HAP-1 (cell line): ENCODE data around the gene USP32.

Experiments used
- DNase-seq, 2 experiments: peaks; one replicate each; pipeline ENCODE4 v3.0.0-alpha.2; 2016 to 2020; ENCODE audit warnings: low spot score in 2 of 2
- H3K27me3 ChIP-seq: fragments of 250-450 bp; sonication (Bioruptor Pico); 2 replicates; pipeline ENCODE4 v1.5.1; 2020; ENCODE audit warnings: low read depth, mild to moderate bottlenecking, moderate library complexity
- H3K36me3 ChIP-seq: fragments of 250-450 bp; sonication (Bioruptor Pico); replicated peaks from 2 replicates; pipeline ENCODE4 v1.5.1; 2020; ENCODE audit warnings: mild to moderate bottlenecking
- H3K4me1 ChIP-seq: fragments of 250-450 bp; sonication (Bioruptor Pico); 2 replicates; pipeline ENCODE4 v1.5.1; 2020; ENCODE audit warnings: mild to moderate bottlenecking
- H3K4me3 ChIP-seq: fragments of 250-450 bp; sonication (Bioruptor Pico); 2 replicates; pipeline ENCODE4 v1.5.1; 2020; ENCODE audit warnings: mild to moderate bottlenecking, moderate library complexity
- H3K9me3 ChIP-seq: fragments of 250-450 bp; sonication (Bioruptor Pico); 2 replicates; pipeline ENCODE4 v1.5.1; 2020; ENCODE audit warnings: mild to moderate bottlenecking, moderate library complexity
- in situ Hi-C: fragments of 300-500 bp; cut with MboI; formaldehyde crosslinking; loops from 3 replicates; pipeline ENCODE4 v1.14.3; 2020; ENCODE audit warnings: low sequenced_read_pairs, inconsistent platforms, mixed read lengths

The USP32 gene

DNA sequence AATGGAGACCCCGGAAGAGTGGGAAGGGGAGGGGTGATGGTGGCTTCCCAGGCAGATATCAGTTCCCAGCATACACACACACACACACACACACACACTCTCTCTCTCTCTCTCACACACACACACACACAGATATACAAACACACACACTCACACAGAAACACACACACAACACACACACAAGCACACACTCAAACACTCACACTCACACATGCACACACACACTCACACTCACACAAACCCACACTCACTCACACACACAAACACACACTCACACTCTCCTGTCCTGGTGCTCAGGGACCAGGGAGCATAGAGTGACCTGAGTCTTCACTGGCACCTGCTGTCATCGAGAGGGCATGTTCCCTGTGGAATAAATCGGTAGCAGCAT lies 236.5 kb downstream of the USP32 start:
- in situ Hi-C loops, result no loop called here
- Histone ChIP-seq H3K36me3 (no peaks in the 10 kb centered on the region), H3K9me3 (no peaks in the 10 kb centered on the region), H3K27me3 (peaks cover 13% of the 10 kb centered on the region), H3K4me1 (no peaks in the 10 kb centered on the region), H3K4me3 (no peak overlapping the region)
- DNase-seq, result no peak

DNA sequence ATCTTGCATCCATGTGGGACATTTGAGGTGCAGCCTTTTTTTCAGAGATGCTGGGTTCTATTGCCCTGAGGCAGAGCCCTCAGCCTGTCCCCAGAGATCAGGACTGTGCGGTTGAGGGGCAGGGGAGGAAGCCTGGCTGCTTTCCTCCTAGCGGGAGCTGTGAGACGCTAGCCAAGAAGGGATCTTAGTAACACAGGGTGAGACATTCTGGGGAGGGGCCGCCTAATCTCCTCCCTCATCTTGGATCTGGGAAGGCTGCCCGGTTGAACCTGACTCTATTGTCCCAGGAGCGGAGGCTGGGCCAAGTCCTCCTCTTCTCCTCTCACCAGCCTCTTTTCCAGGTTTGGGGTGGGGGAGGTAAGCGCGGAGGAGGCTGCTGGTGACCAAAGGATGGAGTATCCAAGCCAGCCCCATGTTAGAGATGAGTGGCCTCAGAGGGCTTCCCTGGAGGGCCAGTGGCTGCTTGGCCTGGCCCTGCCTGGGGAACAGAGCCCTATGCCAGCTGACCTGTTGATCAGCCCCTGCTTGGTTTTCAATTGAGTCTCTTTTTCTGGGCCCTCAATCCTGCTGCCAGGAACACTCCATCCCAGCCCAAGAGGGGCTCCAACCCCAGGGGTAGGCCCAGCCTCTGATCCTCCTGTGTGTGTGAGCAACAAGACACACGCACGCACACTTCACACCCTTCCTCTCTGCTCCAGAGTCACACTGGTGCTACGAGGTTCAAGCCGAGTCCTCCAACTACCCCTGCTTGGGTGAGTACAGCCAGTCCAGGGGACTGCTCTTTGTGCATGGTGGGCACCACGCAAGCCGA lies 237.1 kb downstream of the USP32 start:
- Histone ChIP-seq H3K27me3 (peaks cover 19% of the 10 kb centered on the region), H3K4me3 (no peak overlapping the region), H3K9me3 (no peaks in the 10 kb centered on the region), H3K36me3 (no peaks in the 10 kb centered on the region), H3K4me1 (no peaks in the 10 kb centered on the region)
- peak in 1 of 2 experiments; percentile 43 for DNase-seq
- in situ Hi-C loops, result no loop called here

DNA sequence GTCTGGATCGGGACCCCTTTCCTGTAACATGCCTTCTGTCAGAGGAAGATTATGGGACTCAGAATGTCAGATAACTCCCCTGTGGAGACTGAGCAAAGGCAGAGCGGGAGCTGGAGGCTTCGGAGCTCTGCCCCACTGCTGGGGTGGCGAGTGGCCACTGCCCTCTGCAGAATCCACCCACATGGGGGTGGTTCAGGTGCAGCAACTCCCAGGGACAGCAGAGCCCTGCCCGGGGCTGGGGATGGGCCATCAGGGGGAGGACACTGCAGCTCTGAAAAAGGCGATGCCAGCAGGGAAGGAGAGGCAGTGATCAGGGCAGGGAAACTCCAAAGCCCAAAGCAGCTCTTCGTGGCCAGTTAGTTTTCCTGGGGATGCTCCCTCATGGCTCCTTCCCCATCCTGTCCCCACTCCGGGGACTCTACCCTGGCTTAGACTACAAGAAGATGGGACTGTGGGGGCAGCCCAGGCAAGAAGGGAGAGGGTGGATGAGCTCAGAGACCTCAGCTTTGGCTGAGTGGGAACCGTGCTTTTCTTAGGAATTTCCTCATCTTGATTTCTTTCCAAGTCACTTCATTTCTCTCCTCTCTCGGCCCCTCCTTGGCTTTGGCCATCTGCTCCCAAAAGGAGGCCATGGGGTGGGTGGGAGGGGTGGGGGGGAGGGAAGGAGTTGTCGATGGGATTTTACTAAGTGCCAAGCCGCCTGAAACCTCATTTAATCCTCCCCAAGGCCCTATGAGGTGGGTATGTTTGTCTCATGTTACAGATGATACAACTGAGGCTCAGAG lies 238.1 kb downstream of the USP32 start:
- no peaks in the 10 kb centered on the region for H3K4me1 ChIP-seq
- in situ Hi-C loops, result no loop called here
- no peaks in the 10 kb centered on the region for H3K9me3 ChIP-seq
- no peaks in the 10 kb centered on the region for H3K36me3 ChIP-seq
- no peak overlapping the region for H3K4me3 ChIP-seq
- peaks cover 27% of the 10 kb centered on the region for H3K27me3 ChIP-seq
- DNase-seq, result no peak

DNA sequence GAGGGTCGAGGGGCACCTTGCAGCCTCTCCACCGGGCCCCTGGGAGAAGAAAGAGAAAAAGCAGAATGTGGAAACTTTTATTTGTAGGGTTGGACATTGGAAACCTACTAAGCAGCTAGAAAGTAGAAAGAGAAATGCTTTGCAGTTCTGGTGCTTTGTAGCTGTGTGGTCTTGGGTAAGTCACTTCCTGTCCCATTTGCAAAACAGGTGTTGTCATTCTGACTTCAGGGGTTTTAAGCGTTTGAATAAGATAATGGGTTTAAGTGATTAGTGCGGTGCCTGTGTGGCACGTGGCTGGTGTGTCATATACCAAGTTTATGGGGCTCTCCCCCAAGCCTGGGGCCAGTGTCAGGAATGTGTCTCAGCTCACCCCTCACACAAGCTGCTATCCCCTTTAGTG lies 240.6 kb downstream of the USP32 start:
- in situ Hi-C loops, result no loop called here
- Histone ChIP-seq H3K4me1 (no peaks in the 10 kb centered on the region), H3K27me3 (peaks cover 27% of the 10 kb centered on the region), H3K9me3 (no peaks in the 10 kb centered on the region), H3K36me3 (no peaks in the 10 kb centered on the region), H3K4me3 (no peak overlapping the region)
- no peak for DNase-seq

DNA sequence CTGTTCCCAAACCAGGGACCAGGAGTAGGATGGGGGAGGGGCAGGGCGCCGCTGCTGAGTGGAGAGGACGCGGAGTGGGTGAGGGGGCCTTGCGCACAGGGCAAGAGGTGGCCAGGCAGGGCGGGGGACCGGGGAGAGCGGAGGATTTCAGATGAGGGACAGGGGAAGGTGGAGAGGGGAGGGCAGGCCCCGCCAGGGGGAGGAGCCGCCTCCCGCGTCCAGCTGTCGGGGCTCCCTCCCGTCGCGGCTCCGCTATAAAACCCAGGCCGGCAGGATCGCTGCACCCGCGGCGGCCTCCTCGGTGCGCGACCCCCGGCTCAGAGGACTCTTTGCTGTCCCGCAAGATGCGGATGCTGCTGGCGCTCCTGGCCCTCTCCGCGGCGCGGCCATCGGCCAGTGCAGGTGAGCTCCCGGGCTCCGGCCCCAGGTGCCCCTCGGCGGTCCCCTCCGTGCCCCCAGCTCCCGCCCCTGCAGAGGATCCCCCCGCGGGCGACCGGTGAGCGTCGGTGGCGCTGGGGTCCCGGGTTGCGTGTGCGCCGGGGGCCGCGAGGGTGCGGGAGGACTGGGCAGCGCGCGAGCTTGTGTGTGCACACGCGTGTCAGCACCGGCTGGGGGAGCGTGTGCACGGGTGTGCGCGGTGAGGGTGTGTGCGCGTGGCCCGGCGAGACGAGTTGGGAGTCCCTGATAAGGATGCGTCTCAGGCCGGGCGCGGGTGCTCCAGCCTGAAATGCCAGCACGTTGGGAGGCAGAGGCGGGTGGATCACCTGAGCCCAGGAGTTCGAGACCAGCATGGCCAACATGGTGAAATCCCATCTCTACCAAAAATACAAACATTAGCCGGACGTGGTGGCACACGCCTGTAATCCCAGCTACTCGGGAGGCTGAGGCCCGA lies 242.0 kb downstream of the USP32 start, which contains the start of gene CA4:
CA4 (plus strand) TSS at position 283 of the 892 bp plus-strand sequence; CDS start at position 345, 62 bp downstream.
- H3K27me3 ChIP-seq, result peaks cover 27% of the 10 kb centered on the region
- H3K9me3 ChIP-seq, result no peaks in the 10 kb centered on the region
- DNase-seq, result peak in 1 of 2 experiments; percentile 27
- H3K36me3 ChIP-seq, result no peaks in the 10 kb centered on the region
- H3K4me1 ChIP-seq, result peaks cover 8% of the 10 kb centered on the region; the same call in 1 of the 2 replicates
- no peak within 1 kb of the TSS for H3K4me3 ChIP-seq
- in situ Hi-C loops, result loop anchor here (25.0 kb wide), 2 partner anchors 262 to 487 kb away; partner anchors contain the start of gene CHCT1

DNA sequence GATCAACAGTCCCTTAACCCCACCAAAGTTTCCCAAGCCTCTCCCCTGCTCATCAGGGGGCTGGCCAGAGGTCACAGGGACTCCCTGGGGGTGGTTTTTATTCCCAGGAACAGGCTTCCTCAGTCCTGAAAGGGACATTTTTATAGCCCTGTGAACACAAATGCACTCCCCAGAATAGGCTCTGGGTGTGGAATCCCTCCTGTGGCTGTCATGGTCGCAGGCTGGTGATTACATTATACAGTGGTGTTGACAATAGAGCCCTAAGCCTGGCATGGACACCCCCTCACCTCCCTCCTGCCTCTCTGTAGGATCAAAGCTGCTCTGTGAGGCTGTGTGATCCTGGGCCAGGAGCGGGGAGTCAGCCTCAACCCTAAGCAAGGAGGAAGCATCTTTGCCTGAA lies 243.6 kb downstream of the USP32 start:
- Histone ChIP-seq H3K27me3 (peaks cover 25% of the 10 kb centered on the region), H3K4me1 (peaks cover 8% of the 10 kb centered on the region), H3K4me3 (no peak overlapping the region), H3K9me3 (no peaks in the 10 kb centered on the region), H3K36me3 (no peaks in the 10 kb centered on the region)
- no peak for DNase-seq
- in situ Hi-C loops, result loop anchor here (25.0 kb wide), 2 partner anchors 264 to 489 kb away; partner anchors contain the start of gene CHCT1

DNA sequence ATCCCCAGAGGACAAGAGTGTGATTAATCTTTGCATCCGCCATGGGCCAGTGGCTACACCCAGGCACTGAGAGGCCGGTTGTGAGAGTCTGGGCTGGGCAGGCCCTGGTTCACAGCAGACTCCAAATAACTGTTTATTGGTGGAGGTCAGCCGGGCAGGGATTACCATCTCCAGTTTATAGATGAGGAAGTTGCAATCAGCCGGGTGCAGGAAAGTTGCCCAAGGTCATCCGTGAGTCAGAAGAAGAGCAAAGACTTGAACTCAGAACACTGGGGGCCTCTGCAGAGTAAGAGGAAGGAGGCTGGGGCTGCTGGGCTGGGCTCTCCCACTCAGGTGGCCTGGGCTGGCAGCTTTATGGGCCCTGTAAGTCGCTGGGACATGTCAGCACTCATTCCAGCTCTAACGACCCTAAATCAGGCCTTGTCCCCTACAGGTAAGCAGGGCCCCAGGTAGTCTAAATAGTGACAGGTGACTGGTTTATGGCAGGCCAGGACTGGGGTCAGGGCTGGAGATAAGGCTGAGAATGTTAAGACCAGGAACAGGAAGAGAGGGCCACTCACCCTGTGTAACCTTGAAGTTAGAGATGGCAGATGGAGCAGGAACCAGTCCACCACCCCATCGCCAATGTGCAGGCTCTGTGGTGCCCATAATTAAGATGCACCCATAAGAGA lies 244.2 kb downstream of the USP32 start:
- Histone ChIP-seq H3K4me3 (no peak overlapping the region), H3K4me1 (peaks cover 13% of the 10 kb centered on the region), H3K27me3 (peaks cover 25% of the 10 kb centered on the region), H3K36me3 (no peaks in the 10 kb centered on the region), H3K9me3 (no peaks in the 10 kb centered on the region)
- DNase-seq, result no peak
- in situ Hi-C loops, result loop anchor here (25.0 kb wide), 2 partner anchors 265 to 490 kb away; partner anchors contain the start of gene CHCT1

DNA sequence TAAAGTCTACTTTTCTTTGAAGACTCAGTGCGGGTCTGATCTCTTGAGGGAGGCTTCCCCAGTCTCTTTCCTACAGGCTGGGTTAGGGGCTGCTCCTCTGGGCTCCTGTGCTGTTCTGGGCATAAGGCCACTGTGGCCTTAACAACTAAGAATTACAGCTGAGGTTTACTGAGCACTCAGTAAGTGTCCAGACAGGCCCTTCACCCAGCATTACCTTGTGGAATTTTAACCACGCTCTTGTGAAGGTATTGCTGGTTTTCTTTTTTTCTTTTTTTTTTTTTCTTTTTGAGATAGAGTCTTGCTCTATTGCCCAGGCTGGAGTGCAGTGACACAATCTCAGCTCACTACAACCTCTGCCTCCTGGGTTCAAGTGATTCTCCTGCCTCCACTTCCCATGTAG lies 245.7 kb downstream of the USP32 start:
- H3K36me3 ChIP-seq, result no peaks in the 10 kb centered on the region
- no peak for DNase-seq
- in situ Hi-C loops, result loop anchor here (25.0 kb wide), 2 partner anchors 266 to 491 kb away; partner anchors contain the start of gene CHCT1
- peaks cover 19% of the 10 kb centered on the region for H3K27me3 ChIP-seq
- H3K4me3 ChIP-seq, result no peak overlapping the region
- no peaks in the 10 kb centered on the region for H3K9me3 ChIP-seq
- H3K4me1 ChIP-seq, result peaks cover 19% of the 10 kb centered on the region

DNA sequence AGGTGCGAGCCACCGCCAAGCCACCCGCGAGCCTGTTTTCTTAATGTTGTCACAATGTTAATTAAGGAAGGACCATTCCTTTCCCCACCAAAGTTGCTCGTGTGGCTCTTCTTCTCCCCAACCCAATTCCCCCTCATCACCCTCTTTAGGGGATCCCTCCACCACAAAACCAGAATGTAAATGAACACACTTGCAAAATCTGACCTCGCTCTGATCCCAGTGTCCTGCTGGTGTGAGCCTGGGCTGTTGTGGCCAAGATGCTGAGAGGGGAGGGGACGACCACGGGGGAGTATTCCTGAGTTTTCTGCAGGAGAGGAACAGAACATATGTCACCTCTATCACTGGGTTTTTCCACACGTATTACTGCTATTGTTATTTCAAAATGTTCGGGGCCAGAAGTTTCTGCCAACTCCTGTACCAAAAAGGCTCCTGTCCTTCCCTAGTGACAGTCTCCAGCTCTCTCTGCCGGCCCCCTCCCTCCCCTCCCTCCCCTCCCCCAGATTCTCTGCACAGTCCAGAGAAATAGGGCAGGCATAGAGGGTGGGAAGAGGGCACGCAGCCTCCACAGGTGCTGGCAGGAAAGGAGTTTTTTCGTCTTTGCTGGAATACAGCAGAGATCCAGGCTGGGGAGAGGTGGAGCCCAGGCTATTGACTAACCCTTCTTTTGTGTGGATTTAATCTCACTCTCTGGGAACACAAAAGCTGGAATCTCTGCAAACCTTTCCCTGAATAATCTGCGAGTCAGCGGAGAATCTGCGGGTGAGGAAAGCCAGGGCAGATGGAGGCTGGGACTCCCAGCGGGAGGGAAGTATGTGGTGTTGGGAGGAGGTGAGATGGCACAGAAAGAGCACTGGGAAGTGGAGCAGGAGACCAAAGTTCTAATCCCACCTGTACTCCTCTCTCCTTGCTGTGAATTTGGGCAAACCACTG lies 246.7 kb downstream of the USP32 start:
- peaks cover 12% of the 10 kb centered on the region for H3K27me3 ChIP-seq
- in situ Hi-C loops, result loop anchor here (25.0 kb wide), 2 partner anchors 267 to 492 kb away; partner anchors contain the start of gene CHCT1
- H3K36me3 ChIP-seq, result no peaks in the 10 kb centered on the region
- DNase-seq, result peak; percentile 77 to 90
- H3K4me3 ChIP-seq, result no peak overlapping the region
- no peaks in the 10 kb centered on the region for H3K9me3 ChIP-seq
- peaks cover 19% of the 10 kb centered on the region for H3K4me1 ChIP-seq

DNA sequence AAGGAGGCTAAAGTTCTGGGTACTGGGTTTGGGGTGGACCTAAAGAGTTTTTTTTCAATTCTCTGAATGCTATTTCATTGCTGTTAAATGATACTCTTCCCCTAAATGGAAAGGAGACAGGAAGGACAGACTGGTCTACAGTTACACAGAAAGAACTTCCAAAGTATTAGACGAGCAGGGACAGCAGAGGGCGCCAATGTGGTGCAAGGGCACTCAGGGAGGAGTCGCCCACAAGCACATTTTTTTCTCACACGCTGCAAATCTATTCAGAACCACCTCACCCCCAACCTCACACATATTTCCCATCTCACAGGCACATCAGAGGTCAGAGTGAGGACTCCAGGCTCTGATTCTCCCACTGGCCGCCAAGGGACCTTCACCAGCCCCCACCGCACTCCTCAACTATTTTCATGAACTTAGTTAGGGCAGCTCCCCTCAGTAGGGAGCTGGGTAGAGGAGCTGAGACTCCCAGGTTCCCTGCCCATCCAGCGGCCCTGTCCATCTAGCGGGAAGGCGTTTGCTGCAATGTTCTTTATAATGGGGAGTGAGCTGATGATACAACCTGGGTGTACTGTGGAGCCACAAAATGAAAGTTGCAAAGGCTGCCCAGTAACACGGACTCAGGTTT lies 248.9 kb downstream of the USP32 start:
- peak; percentile 86 to 95 for DNase-seq
- Histone ChIP-seq H3K36me3 (no peaks in the 10 kb centered on the region), H3K4me1 (peaks cover 19% of the 10 kb centered on the region), H3K9me3 (no peaks in the 10 kb centered on the region), H3K27me3 (no peaks in the 10 kb centered on the region; the same call in 1 of the 2 replicates), H3K4me3 (no peak overlapping the region)
- in situ Hi-C loops, result loop anchor here (25.0 kb wide), 2 partner anchors 269 to 494 kb away; partner anchors contain the start of gene CHCT1

DNA sequence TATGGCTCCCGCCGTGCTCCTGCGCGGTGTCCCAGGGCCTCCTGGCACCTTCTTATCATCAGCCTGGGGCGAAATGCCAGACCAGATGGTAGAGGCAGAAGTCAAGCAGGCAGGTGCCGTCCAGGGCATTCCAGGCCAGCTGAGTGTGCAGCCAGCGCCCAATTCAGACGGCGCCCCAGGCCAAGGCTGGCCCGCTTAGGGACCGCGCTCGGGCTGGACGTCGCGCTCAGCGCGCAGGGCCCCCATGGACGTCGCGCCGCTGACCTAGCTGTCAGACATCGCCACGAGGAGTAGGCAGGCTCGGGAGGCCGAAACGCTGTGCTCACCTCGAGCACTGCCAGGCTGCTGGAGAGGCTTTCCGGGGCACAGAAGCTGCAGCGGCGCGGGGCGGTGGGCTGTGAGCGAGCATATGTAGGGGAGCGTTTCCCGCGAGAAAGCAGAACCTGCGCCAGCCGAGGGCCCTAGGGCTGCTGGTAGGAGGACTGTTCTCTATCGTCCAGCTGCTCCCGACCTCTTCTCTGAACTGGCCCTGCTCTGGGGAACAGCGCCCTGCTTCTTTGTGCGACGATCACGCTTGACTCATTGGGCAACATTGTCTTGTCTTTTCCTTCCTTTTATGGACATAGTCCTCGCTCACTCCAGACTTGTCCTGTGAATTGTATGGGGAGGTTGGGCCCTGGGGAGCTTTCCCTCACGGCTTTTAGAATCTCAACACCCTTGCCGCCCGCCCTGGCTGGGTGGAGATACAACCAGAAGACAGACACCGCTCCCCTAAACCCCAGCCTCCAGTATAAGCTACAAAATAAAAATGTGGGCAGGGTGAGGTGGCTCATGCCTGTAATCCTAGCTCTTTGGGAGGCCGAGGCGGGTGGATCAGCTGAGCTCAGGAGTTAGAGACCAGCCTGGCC lies 250.6 kb downstream of the USP32 start:
- Histone ChIP-seq H3K9me3 (no peaks in the 10 kb centered on the region), H3K4me3 (no peak overlapping the region), H3K36me3 (no peaks in the 10 kb centered on the region), H3K27me3 (no peaks in the 10 kb centered on the region; the same call in 1 of the 2 replicates), H3K4me1 (peaks cover 19% of the 10 kb centered on the region)
- no peak for DNase-seq
- in situ Hi-C loops, result loop anchor here (25.0 kb wide), 2 partner anchors 271 to 496 kb away; partner anchors contain the start of gene CHCT1
